ENCODE measurements around the gene TBC1D3H. TPM values are rescaled to one million over a fixed set of nuclear protein-coding genes. Genes with fewer than 3 reads are reported as not detected.
"Not testable (repeated sequence)": the region's sequence is repeated elsewhere in the genome, so short reads cannot be mapped to it uniquely, and the experiment has no call there.

Gene TBC1D3H
- total RNA-seq = not detected

GRCh38 chr17:36388385-36389245 lies at the start of gene TBC1D3H:
Gene TBC1D3H, minus strand, starts transcription at chr17:36388435. Its CDS starts 1,540 bp downstream, at chr17:36386895.
- H3K4me3 ChIP-seq; intact Hi-C loops (cut with DNase I); DNase-seq; H3K4me1 ChIP-seq; H3K9me3 ChIP-seq; H3K27me3 ChIP-seq; H3K36me3 ChIP-seq (replicated peaks in 1 of 2; ENCODE audit: insufficient read depth in 1 of 2, low read depth in 2 of 2); ATAC-seq; H3K27ac ChIP-seq: not testable (repeated sequence)
- WGBS, 2 donors = 65 to 70% methylated on average over 10 to 14 of the region's 19 CpGs

GRCh38 chr17:36428891-36429290 lies 40.7 kb upstream of the TBC1D3H start:
- H3K36me3 ChIP-seq (replicated peaks in 1 of 2; ENCODE audit: insufficient read depth in 1 of 2, low read depth in 2 of 2); H3K27me3 ChIP-seq; H3K4me1 ChIP-seq; DNase-seq; intact Hi-C loops (cut with DNase I); H3K9me3 ChIP-seq; H3K4me3 ChIP-seq; H3K27ac ChIP-seq; ATAC-seq: not testable (repeated sequence)
- no CpG with 5 or more reads among the region's 13 CpGs for WGBS, 2 donors

- DNase-seq; H3K36me3 ChIP-seq (replicated peaks in 1 of 2; ENCODE audit: insufficient read depth in 1 of 2, low read depth in 2 of 2); ATAC-seq; H3K27ac ChIP-seq; H3K27me3 ChIP-seq; H3K4me1 ChIP-seq; H3K4me3 ChIP-seq; H3K9me3 ChIP-seq; intact Hi-C loops (cut with DNase I): not testable (repeated sequence)
- 88% methylated on average over 1 of the region's 2 CpGs; no CpG with 5 or more reads in 1 of the 2 donors for WGBS, 2 donors
Observed at GRCh38 chr17:36415180-36415941, 27.1 kb upstream of the TBC1D3H start.

GRCh38 chr17:36390943-36391645 lies 2.9 kb upstream of the TBC1D3H start:
- H3K36me3 ChIP-seq (replicated peaks in 1 of 2; ENCODE audit: insufficient read depth in 1 of 2, low read depth in 2 of 2); ATAC-seq; H3K27ac ChIP-seq; H3K4me1 ChIP-seq; H3K4me3 ChIP-seq; intact Hi-C loops (cut with DNase I); DNase-seq; H3K9me3 ChIP-seq; H3K27me3 ChIP-seq: not testable (repeated sequence)
- 78% methylated on average over 1 of the region's 9 CpGs; no CpG with 5 or more reads in 1 of the 2 donors for WGBS, 2 donors

GRCh38 chr17:36375938-36376337 lies 12.3 kb downstream of the TBC1D3H start:
- H3K9me3 ChIP-seq; DNase-seq; H3K4me1 ChIP-seq; intact Hi-C loops (cut with DNase I); H3K36me3 ChIP-seq (replicated peaks in 1 of 2; ENCODE audit: insufficient read depth in 1 of 2, low read depth in 2 of 2); H3K27ac ChIP-seq; H3K27me3 ChIP-seq; H3K4me3 ChIP-seq; ATAC-seq: not testable (repeated sequence)
- WGBS, 2 donors = no CpG with 5 or more reads among the region's 7 CpGs

- H3K36me3 ChIP-seq (replicated peaks in 1 of 2; ENCODE audit: insufficient read depth in 1 of 2, low read depth in 2 of 2); DNase-seq; intact Hi-C loops (cut with DNase I); H3K27me3 ChIP-seq; ATAC-seq; H3K27ac ChIP-seq; H3K4me1 ChIP-seq; H3K9me3 ChIP-seq; H3K4me3 ChIP-seq: not testable (repeated sequence)
- WGBS, 2 donors = 100% methylated on average over 3 to 4 of the region's 6 CpGs
Observed at GRCh38 chr17:36362496-36362895, 25.7 kb downstream of the TBC1D3H start.

Small RNA genes within 50 kb of the gene (small RNA-seq; reads per million reads assigned to genes)
- not detected for gene RNU6-1192P

Other genes with a start within 250 kb of the TBC1D3H start
- not detected for gene TBC1D3B, start 211.8 kb downstream of the TBC1D3H start, total RNA-seq
- 1 to 10 TPM in 1 of 2 donors, not detected in 1; 2.1 TPM for gene CCL3L1, start 191.7 kb downstream of the TBC1D3H start, total RNA-seq
- not detected for gene CCL4L2, start 177.4 kb downstream of the TBC1D3H start, total RNA-seq
- not detected for gene TBC1D3I, start 123.9 kb downstream of the TBC1D3H start, total RNA-seq
- gene TBC1D3G, start 64.6 kb downstream of the TBC1D3H start, total RNA-seq = not detected
- 10 to 100 TPM; 21.1 to 32.4 TPM for gene ZNHIT3, start 98.2 kb upstream of the TBC1D3H start, total RNA-seq
- gene MYO19, start 146.4 kb upstream of the TBC1D3H start, total RNA-seq = 10 to 100 TPM; 37.4 to 78.1 TPM
- 1 to 10 TPM; 2.6 TPM for gene PIGW, start 146.6 kb upstream of the TBC1D3H start, total RNA-seq
- 10 to 100 TPM; 36.3 to 43.8 TPM for gene GGNBP2, start 156.5 kb upstream of the TBC1D3H start, total RNA-seq
- gene DHRS11, start 203.4 kb upstream of the TBC1D3H start, total RNA-seq = 10 to 100 TPM in 1 of 2 donors, 1 to 10 TPM in 1; 7.0 to 16.5 TPM
- 1 to 10 TPM; 7.3 to 7.9 TPM for gene MRM1, start 213.1 kb upstream of the TBC1D3H start, total RNA-seq

Measured in body of pancreas (tissue), 4 donors.